Measurements from ENCODE around the gene MAN2B2.

MAN2B2 gene

GRCh38 chr4:6571608-6572007, 3.4 kb upstream of the MAN2B2 start:
- Histone ChIP-seq H3K4ac (ENCODE audit: low read length) (no peak overlapping the region), H3K27ac (replicated peaks; ENCODE audit: low read length) (no peak overlapping the region), H3K79me1 (ENCODE audit: low read depth, low read length) (peaks cover 2% of the 10 kb centered on the region), H3K18ac (ENCODE audit: low read length) (peak overlapping the region; percentile 58), H3K9ac (ENCODE audit: low read depth, low read length, poor library complexity) (no peak overlapping the region), H3K27me3 (ENCODE audit: control insufficient read depth in 3 of 3, insufficient read depth in 3 of 3, low read depth in 1 of 3, low read length in 3 of 3) (peaks cover 0 to 50% (median 4%) of the 10 kb centered on the region in 3 experiments), H3K4me3 (ENCODE audit: low read length in 2 of 2) (peak overlapping the region in 1 of 2 donors; percentile 32), H2BK120ac (ENCODE audit: low read depth, low read length) (no peak overlapping the region), H3K23ac (ENCODE audit: low read depth, low read length, poor library complexity) (no peak overlapping the region), H2AFZ (ENCODE audit: low read length) (no peak overlapping the region), H3K4me2 (ENCODE audit: insufficient read depth, low read length, poor library complexity, severe bottlenecking) (no peak overlapping the region), H4K91ac (ENCODE audit: low read depth, low read length, poor library complexity) (no peak overlapping the region), H2AK5ac (ENCODE audit: low read depth, low read length) (no peak overlapping the region), H2BK15ac (ENCODE audit: low read length) (peak overlapping the region; percentile 41), H3K9me3 (replicated peaks in 1 of 2; ENCODE audit: control insufficient read depth in 2 of 2, insufficient read depth in 1 of 2, low read depth in 1 of 2, low read length in 2 of 2) (peaks cover 0 to 3% of the 10 kb centered on the region in 2 donors), H2BK5ac (ENCODE audit: low read length) (no peak overlapping the region), H3K36me3 (replicated peaks in 1 of 2; ENCODE audit: control insufficient read depth in 2 of 2, insufficient read depth in 2 of 2, low read length in 2 of 2) (no peaks in the 10 kb centered on the region), H2BK12ac (ENCODE audit: low read length) (no peak overlapping the region), H4K8ac (ENCODE audit: low read depth, low read length) (no peak overlapping the region), H3K14ac (ENCODE audit: low read length) (no peak overlapping the region), H3K4me1 (ENCODE audit: control insufficient read depth in 2 of 2, insufficient read depth in 1 of 2, low read depth in 1 of 2, low read length in 2 of 2) (peaks cover 6 to 7% of the 10 kb centered on the region in 2 donors)
- whole genome bisulfite sequencing, 2 donors (ENCODE audit: extremely low coverage in 2 of 2, insufficient read length in 2 of 2, insufficient replicate concordance in 1 of 2), result no CpG with 5 or more reads among the region's 3 CpGs
- DNase-seq (ENCODE audit: low spot score), result no peak

- no CpG with 5 or more reads among the region's 6 CpGs for WGBS, 2 donors (ENCODE audit: extremely low coverage in 2 of 2, insufficient read length in 2 of 2, insufficient replicate concordance in 1 of 2)
- Histone ChIP-seq H3K36me3 (replicated peaks in 1 of 2; ENCODE audit: control insufficient read depth in 2 of 2, insufficient read depth in 2 of 2, low read length in 2 of 2) (peaks cover 0 to 7% of the 10 kb centered on the region in 2 donors), H2BK5ac (ENCODE audit: low read length) (no peak overlapping the region), H3K4me1 (ENCODE audit: control insufficient read depth in 2 of 2, insufficient read depth in 1 of 2, low read depth in 1 of 2, low read length in 2 of 2) (peaks cover 6 to 7% of the 10 kb centered on the region in 2 donors), H4K91ac (ENCODE audit: low read depth, low read length, poor library complexity) (no peak overlapping the region), H3K23ac (ENCODE audit: low read depth, low read length, poor library complexity) (no peak overlapping the region), H3K4me3 (ENCODE audit: low read length in 2 of 2) (peak overlapping the region in 1 of 2 donors; percentile 7), H3K27me3 (ENCODE audit: control insufficient read depth in 3 of 3, insufficient read depth in 3 of 3, low read depth in 1 of 3, low read length in 3 of 3) (peaks cover 0 to 43% (median 4%) of the 10 kb centered on the region in 3 experiments), H4K8ac (ENCODE audit: low read depth, low read length) (no peak overlapping the region), H3K4me2 (ENCODE audit: insufficient read depth, low read length, poor library complexity, severe bottlenecking) (no peak overlapping the region), H2BK12ac (ENCODE audit: low read length) (no peak overlapping the region), H3K18ac (ENCODE audit: low read length) (no peak overlapping the region), H3K4ac (ENCODE audit: low read length) (no peak overlapping the region), H2AK5ac (ENCODE audit: low read depth, low read length) (peak overlapping the region; percentile 7), H2BK15ac (ENCODE audit: low read length) (peak overlapping the region; percentile 11), H3K14ac (ENCODE audit: low read length) (no peak overlapping the region), H3K9me3 (replicated peaks in 1 of 2; ENCODE audit: control insufficient read depth in 2 of 2, insufficient read depth in 1 of 2, low read depth in 1 of 2, low read length in 2 of 2) (peaks cover 0 to 3% of the 10 kb centered on the region in 2 donors), H3K79me1 (ENCODE audit: low read depth, low read length) (peaks cover 2% of the 10 kb centered on the region), H2BK120ac (ENCODE audit: low read depth, low read length) (no peak overlapping the region), H3K9ac (ENCODE audit: low read depth, low read length, poor library complexity) (peak overlapping the region; percentile 56), H2AFZ (ENCODE audit: low read length) (no peak overlapping the region), H3K27ac (replicated peaks; ENCODE audit: low read length) (no peak overlapping the region)
- DNase-seq (ENCODE audit: low spot score), result no peak
Measured at GRCh38 chr4:6573551-6573950, 1.4 kb upstream of the MAN2B2 start.

GRCh38 chr4:6573986-6574746, 823 bp upstream of the MAN2B2 start:
- H2BK15ac ChIP-seq (ENCODE audit: low read length), result peak overlapping the region; percentile 11

GRCh38 chr4:6575503-6576240, 683 bp downstream of the MAN2B2 start:
- peak overlapping the region; percentile 91 for H2BK5ac ChIP-seq (ENCODE audit: low read length)
- H3K27ac ChIP-seq (replicated peaks; ENCODE audit: low read length), result no peak overlapping the region
- H3K4me1 ChIP-seq (ENCODE audit: control insufficient read depth in 2 of 2, insufficient read depth in 1 of 2, low read depth in 1 of 2, low read length in 2 of 2), result peaks cover 6 to 7% of the 10 kb centered on the region in 2 donors
- WGBS, 2 donors (ENCODE audit: extremely low coverage in 2 of 2, insufficient read length in 2 of 2, insufficient replicate concordance in 1 of 2), result no CpG with 5 or more reads among the region's 17 CpGs
- H3K4ac ChIP-seq (ENCODE audit: low read length), result no peak overlapping the region
- peak overlapping the region; percentile 94 for H3K9ac ChIP-seq (ENCODE audit: low read depth, low read length, poor library complexity)
- peak overlapping the region; percentile 99 for H3K4me2 ChIP-seq (ENCODE audit: insufficient read depth, low read length, poor library complexity, severe bottlenecking)
- H3K9me3 ChIP-seq (replicated peaks in 1 of 2; ENCODE audit: control insufficient read depth in 2 of 2, insufficient read depth in 1 of 2, low read depth in 1 of 2, low read length in 2 of 2), result peaks cover 0 to 3% of the 10 kb centered on the region in 2 donors
- H4K91ac ChIP-seq (ENCODE audit: low read depth, low read length, poor library complexity), result no peak overlapping the region
- no peak overlapping the region for H2BK12ac ChIP-seq (ENCODE audit: low read length)
- H3K14ac ChIP-seq (ENCODE audit: low read length), result no peak overlapping the region
- H2AK5ac ChIP-seq (ENCODE audit: low read depth, low read length), result peak overlapping the region; percentile 77
- peak overlapping the region; percentile 17 for H2BK15ac ChIP-seq (ENCODE audit: low read length)
- peak overlapping the region; percentile 92 for H3K23ac ChIP-seq (ENCODE audit: low read depth, low read length, poor library complexity)
- no peak overlapping the region for H2BK120ac ChIP-seq (ENCODE audit: low read depth, low read length)
- peaks cover 4 to 24% of the 10 kb centered on the region in 2 donors for H3K36me3 ChIP-seq (replicated peaks in 1 of 2; ENCODE audit: control insufficient read depth in 2 of 2, insufficient read depth in 2 of 2, low read length in 2 of 2)
- H3K18ac ChIP-seq (ENCODE audit: low read length), result peak overlapping the region; percentile 95
- no peak for DNase-seq (ENCODE audit: low spot score)
- peaks cover 2% of the 10 kb centered on the region for H3K79me1 ChIP-seq (ENCODE audit: low read depth, low read length)
- H3K4me3 ChIP-seq (ENCODE audit: low read length in 2 of 2), result peak overlapping the region; percentile 93 to 94
- H4K8ac ChIP-seq (ENCODE audit: low read depth, low read length), result peak overlapping the region; percentile 77
- peak overlapping the region; percentile 100 for H2AFZ ChIP-seq (ENCODE audit: low read length)
- peaks cover 0 to 31% (median 4%) of the 10 kb centered on the region in 3 experiments for H3K27me3 ChIP-seq (ENCODE audit: control insufficient read depth in 3 of 3, insufficient read depth in 3 of 3, low read depth in 1 of 3, low read length in 3 of 3)

More at GRCh38 chr4:6573986-6574746, 823 bp upstream of the MAN2B2 start:
- H2BK12ac ChIP-seq (ENCODE audit: low read length), result no peak overlapping the region
- no peak overlapping the region for H3K27ac ChIP-seq (replicated peaks; ENCODE audit: low read length)
- no peak overlapping the region for H3K18ac ChIP-seq (ENCODE audit: low read length)
- H3K14ac ChIP-seq (ENCODE audit: low read length), result no peak overlapping the region
- H2BK120ac ChIP-seq (ENCODE audit: low read depth, low read length), result no peak overlapping the region
- H3K4me2 ChIP-seq (ENCODE audit: insufficient read depth, low read length, poor library complexity, severe bottlenecking), result peak overlapping the region; percentile 78
- H3K9ac ChIP-seq (ENCODE audit: low read depth, low read length, poor library complexity), result no peak overlapping the region
- peaks cover 0 to 12% of the 10 kb centered on the region in 2 donors for H3K36me3 ChIP-seq (replicated peaks in 1 of 2; ENCODE audit: control insufficient read depth in 2 of 2, insufficient read depth in 2 of 2, low read length in 2 of 2)
- no peak for DNase-seq (ENCODE audit: low spot score)
- H3K4me3 ChIP-seq (ENCODE audit: low read length in 2 of 2), result peak overlapping the region; percentile 80 to 94
- no peak overlapping the region for H2AK5ac ChIP-seq (ENCODE audit: low read depth, low read length)
- peaks cover 0 to 36% (median 4%) of the 10 kb centered on the region in 3 experiments for H3K27me3 ChIP-seq (ENCODE audit: control insufficient read depth in 3 of 3, insufficient read depth in 3 of 3, low read depth in 1 of 3, low read length in 3 of 3)
- peak overlapping the region; percentile 100 for H2AFZ ChIP-seq (ENCODE audit: low read length)
- H2BK5ac ChIP-seq (ENCODE audit: low read length), result no peak overlapping the region
- peaks cover 2% of the 10 kb centered on the region for H3K79me1 ChIP-seq (ENCODE audit: low read depth, low read length)
- no peak overlapping the region for H4K8ac ChIP-seq (ENCODE audit: low read depth, low read length)
- no CpG with 5 or more reads among the region's 16 CpGs for WGBS, 2 donors (ENCODE audit: extremely low coverage in 2 of 2, insufficient read length in 2 of 2, insufficient replicate concordance in 1 of 2)
- H3K9me3 ChIP-seq (replicated peaks in 1 of 2; ENCODE audit: control insufficient read depth in 2 of 2, insufficient read depth in 1 of 2, low read depth in 1 of 2, low read length in 2 of 2), result peaks cover 0 to 3% of the 10 kb centered on the region in 2 donors
- H3K23ac ChIP-seq (ENCODE audit: low read depth, low read length, poor library complexity), result no peak overlapping the region
- H3K4ac ChIP-seq (ENCODE audit: low read length), result no peak overlapping the region
- H3K4me1 ChIP-seq (ENCODE audit: control insufficient read depth in 2 of 2, insufficient read depth in 1 of 2, low read depth in 1 of 2, low read length in 2 of 2), result peaks cover 6 to 7% of the 10 kb centered on the region in 2 donors
- no peak overlapping the region for H4K91ac ChIP-seq (ENCODE audit: low read depth, low read length, poor library complexity)
